ENCODE measurements around the gene IDH3B.

Gene IDH3B

GRCh38 chr20:2655331-2656116 is 8.5 kb downstream of the IDH3B start:
- no peak for DNase-seq

- DNase-seq, result no peak
Observed at GRCh38 chr20:2654831-2655230, 9.2 kb downstream of the IDH3B start.

DNA sequence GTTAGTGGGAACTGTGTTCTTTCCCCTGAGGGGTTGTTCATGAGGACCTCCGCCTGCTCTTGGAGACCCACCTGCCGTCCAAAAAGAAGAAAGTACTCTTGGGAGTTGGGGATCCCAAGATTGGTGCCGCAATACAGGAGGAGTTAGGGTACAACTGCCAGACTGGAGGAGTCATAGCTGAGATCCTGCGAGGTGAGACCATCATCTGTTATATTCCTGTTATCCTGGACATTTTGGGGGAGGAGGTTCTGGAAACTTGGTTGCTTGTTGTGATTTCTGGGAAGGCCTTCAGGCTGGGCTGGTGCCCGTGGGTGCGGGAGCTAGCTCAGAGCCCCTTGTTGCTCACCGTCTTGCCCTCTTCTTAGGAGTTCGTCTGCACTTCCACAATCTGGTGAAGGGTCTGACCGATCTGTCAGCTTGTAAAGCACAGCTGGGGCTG is 9.6 kb downstream of the IDH3B start:
- DNase-seq, result no peak

DNA sequence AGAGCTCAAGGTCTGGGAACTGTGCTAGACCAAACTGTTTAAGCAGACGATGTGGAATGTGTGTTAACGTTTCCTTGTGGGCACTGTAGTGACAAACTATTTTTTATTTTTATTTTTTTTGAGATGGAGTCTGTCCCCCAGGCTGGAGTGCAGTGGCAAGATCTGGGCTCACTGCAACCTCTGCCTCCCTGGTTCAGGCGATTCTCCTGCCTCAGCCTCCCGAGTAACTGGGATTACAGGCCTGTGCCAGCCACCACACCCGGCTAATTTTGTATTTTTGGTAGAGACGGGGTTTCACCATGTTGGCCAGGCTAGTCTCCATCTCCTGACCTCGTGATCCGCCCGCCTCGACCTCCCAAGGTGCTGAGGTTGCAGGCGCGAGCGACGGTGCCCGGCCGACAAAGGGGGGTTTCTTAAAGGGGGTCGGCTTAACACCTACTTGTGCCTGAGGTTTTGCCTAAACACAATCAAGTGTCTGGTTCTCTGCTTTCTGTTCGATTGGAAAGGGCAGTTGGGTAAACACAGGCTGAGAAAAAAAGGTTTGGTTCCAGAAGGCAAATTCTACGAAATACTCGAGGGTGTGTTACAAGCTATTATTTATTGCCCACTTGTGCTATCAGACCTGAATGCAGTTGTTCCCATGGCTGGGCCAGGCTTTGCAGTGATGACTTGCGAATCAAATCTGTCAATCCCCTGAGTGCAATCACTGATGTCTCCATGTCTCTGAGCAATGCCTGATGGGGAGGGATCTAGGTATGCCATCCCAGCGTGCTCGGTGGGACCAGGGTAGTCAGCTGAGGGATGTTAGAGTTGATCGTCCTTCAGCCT is 10.2 kb downstream of the IDH3B start:
- no peak for DNase-seq

DNA sequence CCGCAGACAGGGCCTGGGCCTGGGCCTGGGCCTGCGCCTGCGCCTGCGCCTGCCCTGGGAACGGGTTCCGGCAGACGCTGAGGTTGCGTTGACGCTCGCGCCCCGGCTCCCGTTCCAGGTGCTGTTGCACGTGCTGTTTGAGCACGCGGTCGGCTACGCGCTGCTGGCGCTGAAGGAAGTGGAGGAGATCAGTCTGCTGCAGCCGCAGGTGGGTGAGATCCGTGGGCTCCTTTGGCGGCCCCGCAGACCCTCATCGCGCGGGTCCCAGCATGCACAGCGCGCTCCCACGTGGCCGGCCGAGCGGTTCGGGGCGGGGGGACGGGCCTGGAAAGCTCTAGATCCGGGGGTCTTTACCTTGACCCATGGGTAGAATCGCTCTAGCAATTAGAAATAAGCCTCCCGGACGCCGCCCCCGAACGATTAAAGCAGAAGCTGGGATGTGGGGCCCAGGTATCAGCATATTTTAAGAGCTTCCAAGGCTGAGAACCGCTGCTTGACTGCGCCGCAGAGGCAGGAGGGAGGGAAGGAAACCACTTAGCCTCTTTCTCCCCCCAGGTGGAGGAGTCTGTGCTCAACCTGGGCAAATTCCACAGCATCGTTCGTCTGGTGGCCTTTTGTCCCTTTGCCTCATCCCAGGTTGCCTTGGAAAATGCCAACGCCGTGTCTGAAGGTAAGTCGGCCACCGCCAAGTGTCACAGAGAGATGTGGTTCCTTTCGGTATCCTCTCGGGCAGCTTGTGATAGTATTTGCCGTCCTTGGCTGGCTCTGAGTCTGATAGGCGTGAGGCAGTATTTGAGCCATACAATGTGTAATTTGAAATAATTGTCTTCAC is 11.1 kb downstream of the IDH3B start:
- no peak for DNase-seq

DNA sequence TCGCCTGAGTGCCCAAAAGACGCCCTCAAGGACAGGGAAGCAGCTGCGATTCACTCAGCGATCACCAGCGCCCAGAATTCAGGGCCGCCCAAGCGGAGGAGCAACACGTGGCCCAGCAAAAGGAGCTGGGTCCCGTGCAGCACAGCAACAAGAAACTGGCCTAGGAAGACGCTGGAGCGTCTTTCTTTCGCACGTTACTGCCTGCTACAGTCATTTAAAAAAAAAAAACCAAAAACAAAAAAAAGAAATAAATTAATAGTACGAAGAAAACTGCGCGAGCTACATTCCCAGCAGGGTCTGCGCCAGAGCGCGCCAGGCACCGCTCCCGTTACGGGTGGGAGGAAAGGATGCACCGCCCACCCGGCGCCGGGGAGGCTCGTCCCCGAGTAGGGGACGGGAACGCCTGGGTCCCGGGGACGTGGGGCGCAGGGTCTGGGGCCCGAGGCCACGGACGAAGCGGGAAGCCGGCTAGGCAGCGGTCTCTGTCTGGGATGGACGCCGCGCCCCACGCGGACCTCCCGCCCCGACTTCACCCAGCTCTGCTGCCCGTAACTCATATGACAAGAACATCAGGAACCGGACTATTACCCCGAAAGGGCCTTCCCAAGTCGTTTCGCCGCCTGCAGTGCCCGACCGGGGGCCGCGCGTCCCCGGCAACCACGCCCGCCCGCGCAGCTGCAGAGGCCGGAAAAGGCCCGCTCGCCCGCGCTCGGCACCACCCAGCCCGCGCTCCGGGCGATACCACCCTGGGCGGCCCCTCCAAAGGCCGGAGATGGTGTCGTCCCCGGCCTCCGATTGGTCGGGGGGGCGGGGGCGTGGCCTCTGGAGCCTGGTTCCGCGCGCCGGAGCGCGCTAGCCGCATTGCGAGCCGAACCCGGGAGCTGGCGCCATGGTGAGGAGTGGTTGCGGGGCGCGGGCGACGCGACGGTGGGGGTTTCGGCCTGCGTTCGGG is 12.0 kb downstream of the IDH3B start, which contains the start of gene NOP56:
NOP56 (plus strand) TSS at position 861 of the 952 bp plus-strand sequence; CDS start at position 890, 29 bp downstream.
- DNase-seq, result peak; percentile 66

DNA sequence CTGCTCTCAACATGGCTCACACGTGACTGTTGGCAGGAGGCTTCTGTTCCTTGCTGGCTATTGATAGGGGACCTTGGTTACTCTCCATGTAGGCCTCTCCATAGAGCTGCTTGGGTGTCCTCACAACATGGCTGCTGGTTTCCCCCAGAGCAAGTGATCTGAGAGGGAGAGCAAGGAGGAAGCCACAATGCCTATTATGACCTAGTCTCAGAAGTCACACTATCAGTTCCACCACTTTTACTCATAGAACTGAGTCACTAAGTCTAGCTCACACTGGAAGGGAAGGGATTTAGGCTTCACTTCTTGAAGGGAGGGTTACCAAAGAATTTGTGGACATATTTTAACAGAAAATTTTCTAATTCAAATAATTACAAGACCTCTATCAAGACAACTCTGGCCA is 20.3 kb downstream of the IDH3B start:
- DNase-seq, result no peak

DNA sequence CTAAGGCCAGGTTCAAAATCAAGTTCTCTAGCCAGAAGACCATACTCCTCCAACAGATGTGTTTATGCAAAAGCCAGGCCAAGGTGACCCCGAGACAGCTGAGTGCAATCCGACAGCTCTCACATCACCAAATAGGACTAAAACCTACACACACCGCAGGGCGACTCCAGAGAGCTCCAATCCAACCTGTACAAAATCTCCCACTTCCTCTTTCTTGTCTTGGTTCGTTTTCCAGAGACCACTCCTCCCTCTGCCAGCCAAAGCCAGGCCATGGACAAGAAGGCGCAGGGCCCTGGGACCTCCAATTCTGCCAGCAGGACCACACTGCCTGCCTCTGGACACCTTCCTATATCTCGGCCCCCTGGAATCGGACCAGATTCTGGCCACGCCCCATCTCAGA is 23.1 kb downstream of the IDH3B start:
- DNase-seq, result no peak

DNA sequence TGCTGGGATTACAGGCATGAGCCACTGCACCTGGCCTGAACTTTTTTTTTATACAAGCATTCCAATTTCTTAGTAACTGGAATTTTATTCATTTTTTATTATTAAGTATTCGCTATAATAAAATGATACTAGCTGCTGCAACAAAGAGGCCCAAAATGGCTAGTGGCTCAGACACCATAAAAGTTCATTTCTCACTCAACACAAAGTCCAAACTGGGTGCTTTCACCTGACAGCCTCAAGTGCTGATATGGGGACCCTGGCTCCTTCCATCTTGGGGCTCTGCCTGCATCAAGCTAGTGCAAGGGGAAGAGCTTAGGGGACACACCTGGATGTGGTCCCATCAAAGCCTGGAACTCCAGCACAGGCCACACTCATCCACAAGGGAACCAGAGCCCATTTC is 23.8 kb downstream of the IDH3B start:
- no peak for DNase-seq

- DNase-seq, result no peak
Observed at GRCh38 chr20:2637246-2637645, 26.8 kb downstream of the IDH3B start.

GRCh38 chr20:2633381-2633780 is 30.6 kb downstream of the IDH3B start:
- DNase-seq, result no peak

DNA sequence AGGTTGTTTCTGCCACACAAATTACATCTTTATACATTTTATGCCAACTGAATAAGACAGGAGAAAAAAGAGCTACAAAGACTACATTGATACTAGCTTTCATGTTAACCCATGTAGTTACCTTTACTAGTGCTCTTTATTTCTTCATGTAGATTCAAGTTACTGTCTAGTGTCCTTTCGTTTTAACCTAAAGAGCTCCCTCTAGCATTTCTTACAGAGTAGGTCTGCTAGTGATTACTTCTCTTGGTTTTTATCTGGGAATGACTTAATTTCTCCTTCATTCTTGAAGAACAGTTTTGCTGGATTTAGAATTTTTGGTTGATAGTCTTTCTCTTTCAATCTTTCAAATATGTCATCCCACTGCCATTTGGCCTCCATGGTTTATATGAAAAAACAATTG is 32.8 kb downstream of the IDH3B start:
- no peak for DNase-seq

DNA sequence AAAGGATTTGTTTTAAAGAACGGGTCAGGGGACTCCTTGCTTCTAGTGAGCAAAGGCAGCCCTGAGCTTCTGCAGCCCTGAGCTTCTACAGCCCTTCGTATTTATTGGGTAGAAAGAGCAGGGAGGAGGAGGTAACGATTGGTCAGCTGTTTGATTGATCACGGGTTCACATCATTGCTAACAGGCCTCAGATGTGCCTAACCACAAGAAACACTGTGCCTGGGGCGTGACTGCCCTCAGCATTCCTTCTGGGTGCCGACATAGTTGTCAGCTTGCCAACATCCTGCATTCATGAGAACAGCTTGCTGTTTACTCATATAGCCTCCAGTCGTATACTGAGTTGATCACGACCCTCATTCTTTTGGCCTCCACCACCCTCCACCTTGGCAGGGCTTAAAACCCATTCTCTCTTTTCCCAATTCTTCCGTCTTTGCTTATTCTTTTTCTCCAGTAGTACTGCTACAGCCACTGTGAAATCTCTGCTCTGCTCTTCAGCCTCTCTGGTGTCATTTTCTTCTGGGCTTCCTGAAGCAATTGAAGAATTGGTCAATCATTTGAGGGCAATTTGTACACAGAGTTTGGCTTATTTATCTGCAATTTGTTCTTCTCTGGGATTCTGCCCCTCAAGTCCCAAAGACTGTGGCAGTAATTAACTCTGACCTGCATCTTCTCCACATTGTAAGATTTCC is 37.0 kb downstream of the IDH3B start:
- no peak for DNase-seq

- DNase-seq, result no peak
Observed at GRCh38 chr20:2625062-2625461, 39.0 kb downstream of the IDH3B start.

- no peak for DNase-seq
Observed at GRCh38 chr20:2624190-2624589, 39.8 kb downstream of the IDH3B start.

- DNase-seq, result no peak
Observed at GRCh38 chr20:2619961-2620595, 43.9 kb downstream of the IDH3B start.

DNA sequence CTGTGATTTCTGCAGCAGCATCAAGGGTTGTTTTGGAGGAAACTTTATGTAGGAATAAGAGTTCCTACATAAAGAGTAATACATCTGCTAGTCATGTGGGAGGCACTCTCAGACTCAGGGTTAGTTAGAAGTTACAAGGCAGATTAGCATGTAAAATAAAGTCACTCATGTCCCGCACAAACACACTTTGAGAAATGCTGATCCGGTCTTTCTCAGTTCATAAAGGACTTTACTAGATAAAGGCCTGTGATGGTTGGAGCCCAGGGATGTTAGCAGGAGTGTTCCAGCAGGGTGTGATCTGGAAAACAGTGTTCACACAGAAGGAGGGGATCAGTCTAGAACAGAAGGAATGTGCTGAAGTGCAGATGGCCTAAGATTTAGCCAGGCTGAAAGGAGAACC is 44.7 kb downstream of the IDH3B start:
- DNase-seq, result no peak

DNA sequence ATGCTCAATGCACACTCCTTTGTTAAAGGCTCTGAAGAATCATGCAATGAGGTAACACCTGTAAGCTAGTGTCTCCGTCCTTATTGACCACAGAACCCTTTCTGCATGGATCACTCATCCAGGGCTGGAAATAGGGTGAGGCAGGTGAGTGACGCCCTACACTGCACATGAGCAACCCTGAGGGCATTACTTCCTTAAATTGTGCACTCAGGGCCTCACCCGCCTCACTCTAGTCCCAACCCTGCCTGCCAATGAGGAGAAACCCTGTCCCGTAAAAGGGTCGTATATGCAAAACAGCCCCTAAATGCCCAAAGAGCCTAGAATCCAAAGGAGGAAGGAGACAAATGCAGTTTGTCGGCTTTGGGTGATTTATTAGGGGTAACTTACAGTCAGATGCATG is 45.2 kb downstream of the IDH3B start:
- DNase-seq, result no peak

- no peak for DNase-seq
Observed at GRCh38 chr20:2617099-2617714, 46.8 kb downstream of the IDH3B start.

DNA sequence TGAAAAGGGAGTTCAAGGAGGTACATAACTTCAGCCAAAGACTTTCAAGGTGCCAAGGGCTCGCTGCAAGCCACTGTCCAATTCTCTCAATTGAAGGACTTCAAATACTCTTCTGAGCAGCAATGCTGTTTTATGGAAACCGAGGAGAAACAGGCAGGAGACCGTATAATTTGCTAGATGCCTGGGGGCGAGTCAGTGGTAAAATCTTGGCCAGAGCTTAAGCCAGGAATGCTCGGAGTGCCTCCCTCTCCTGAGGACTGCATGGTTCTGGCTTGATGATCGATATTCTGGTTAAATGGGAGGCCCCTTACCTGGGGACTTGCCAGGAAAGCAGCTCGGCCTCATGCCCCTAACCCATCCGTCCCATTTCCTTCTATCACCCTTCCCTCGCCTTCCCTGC is 47.4 kb downstream of the IDH3B start:
- DNase-seq, result no peak
